HG03025 (cell line): ENCODE results near the gene MB21D2.
A peak's percentile ranks its signal among the peaks of the same experiment; 100 is the strongest.

Experiments used
- ATAC-seq: cut with Tn5 transposase; IDR thresholded peaks from one replicate; pipeline ENCODE4 v1.9.1; 2021; ENCODE audit warnings: mild to moderate bottlenecking, moderate library complexity; ENCODE audit not compliant: unreplicated experiment, low FRiP score

The MB21D2 gene

DNA sequence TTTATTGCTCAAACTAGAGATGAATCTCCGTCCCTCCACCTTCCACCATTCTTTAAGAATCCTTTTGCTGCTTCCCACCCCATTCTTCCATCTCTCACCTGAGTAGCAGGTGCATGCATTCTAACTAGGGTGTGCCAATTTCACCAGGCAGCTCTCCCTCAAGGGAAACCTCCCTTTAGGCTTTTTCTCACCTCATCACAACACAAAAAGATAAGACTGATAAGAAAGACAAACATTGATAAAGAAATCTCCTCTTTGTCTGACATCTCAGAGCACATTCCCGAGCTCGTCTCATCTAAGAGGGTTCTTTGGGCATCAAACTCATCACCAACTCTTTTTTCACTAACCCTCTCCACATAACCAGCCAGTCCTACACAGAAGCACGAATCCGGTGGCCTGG lies 23.0 kb downstream of the MB21D2 start:
- no peak for ATAC-seq

GRCh38 chr3:192892981-192893700 lies 24.5 kb downstream of the MB21D2 start:
- ATAC-seq: peak; percentile 96

- ATAC-seq: no peak
Observed at GRCh38 chr3:192890347-192891335, 27.0 kb downstream of the MB21D2 start.

GRCh38 chr3:192889679-192890078 lies 28.0 kb downstream of the MB21D2 start:
- no peak for ATAC-seq

DNA sequence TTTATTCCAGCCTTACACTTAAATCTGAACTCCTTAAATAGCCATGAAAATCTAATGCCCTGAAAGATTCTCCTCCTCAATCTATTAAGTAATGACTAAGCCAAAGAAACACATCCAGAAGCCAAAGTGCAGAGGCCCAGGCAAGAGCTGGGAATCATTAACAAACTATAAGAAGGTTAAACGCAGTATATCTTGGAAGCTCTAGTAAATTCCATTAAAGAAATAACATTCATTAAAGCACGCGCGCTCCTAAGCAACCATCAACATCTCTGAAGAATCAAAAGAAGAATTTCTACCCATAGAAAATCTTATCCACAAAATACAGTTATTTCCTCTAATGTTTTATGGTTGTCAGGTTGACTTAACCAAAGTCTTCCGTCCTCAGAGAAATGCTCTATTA lies 29.5 kb downstream of the MB21D2 start:
- no peak for ATAC-seq

GRCh38 chr3:192887701-192888100 lies 30.0 kb downstream of the MB21D2 start:
- no peak for ATAC-seq

DNA sequence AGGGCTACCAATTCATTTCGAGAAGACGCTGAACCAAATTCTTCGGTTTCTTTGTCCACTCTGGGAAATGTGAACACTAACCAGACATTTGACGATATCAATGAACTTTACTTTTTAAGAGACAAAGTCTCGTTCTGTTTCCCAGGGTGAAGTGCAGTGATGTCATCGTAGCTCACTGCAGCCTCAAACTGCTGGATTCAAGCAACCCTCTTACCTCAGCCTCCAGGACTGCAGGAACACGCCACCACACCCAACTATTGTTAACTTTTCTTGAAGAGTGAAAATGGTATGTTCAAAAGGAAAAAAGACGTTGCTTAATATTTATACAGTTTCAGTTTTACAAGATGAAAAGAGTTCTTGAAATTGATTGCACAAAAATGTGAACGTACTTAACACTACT lies 30.6 kb downstream of the MB21D2 start:
- no peak for ATAC-seq

DNA sequence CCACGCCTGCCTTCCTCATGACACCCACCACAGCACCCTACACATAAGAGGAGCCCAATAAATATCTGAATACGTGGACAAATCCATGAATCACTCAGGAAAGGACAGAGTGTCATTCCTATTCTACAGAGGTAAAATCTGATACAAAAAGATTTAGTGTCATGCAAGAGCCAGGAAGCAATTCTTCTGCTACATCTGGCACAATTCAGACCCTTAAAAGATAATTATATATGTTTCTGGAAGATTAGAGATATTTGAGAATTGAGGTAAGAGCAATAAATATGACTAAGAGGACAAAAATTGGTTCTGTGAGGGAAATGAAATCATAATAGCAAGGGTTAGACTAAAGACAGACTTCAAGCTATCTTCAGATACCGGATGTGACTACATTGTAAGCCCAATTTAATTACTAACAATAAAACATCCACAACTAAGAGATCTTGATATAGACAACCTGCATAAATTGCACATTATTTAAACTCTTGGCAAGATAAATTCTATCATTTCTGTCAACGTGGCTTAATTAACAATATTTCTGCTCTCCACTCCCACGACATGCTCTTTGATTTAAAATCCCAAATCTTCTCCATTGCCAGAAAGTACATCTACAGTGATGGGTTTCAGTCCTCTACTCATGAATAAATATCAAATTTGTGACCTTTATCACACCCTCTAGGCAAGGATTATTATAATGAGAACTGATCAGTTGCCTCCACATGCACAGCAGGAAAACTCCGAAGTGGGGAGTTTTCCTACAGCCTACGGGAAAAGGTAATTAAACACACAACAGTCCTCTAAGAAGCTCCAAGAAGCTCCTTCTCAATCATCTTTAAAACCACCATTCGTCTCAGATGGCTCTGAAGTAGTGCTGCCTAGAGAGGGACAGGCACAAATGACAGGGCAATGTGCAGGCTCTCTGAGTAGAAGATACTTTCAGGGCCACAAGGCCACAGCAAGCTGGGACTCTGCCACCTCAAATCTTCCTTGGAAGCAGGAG lies 32.6 kb downstream of the MB21D2 start:
- ATAC-seq: no peak

- ATAC-seq: no peak
Observed at GRCh38 chr3:192883512-192883911, 34.1 kb downstream of the MB21D2 start.

- ATAC-seq: no peak
Observed at GRCh38 chr3:192881159-192881786, 36.4 kb downstream of the MB21D2 start.

DNA sequence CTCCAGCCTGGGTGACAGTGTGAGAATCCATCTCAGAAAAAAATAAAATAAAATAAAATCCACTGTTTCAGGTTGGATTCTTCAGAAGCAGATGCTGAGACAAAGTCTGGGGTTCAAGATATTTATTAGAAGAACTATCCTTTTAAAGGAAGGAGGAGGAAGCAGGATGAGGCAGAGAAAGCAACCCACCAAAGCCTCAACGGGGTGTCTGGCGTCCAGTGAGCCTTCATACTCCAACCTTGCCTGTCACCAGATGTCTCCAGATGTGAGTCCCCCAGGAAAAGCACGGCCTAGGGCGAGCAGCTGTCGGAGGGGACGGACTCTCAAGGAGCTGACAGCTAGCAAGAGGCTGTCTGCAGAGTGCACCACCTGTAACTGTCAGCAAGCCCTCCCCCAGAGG lies 37.3 kb downstream of the MB21D2 start:
- no peak for ATAC-seq

- ATAC-seq: no peak
Observed at GRCh38 chr3:192879346-192880031, 38.2 kb downstream of the MB21D2 start.

- no peak for ATAC-seq
Observed at GRCh38 chr3:192875971-192876565, 41.6 kb downstream of the MB21D2 start.

DNA sequence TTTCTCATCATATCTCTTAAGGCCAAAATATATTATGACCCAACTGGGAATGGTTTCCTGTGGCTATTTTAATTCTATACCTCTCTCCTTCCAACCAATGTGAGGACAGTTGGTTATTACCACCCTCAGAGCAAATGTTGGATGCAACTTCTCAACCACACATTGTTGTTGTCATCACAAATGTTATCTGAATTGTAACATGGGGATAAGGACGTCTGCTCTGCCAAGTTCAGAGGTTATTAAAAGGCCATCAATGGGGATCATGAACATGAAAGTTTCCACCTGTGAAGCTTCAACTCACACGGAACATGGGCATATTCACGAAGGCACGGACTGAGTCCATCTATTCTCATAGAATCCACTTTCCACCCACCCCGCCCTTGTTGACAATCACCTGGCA lies 46.8 kb downstream of the MB21D2 start:
- ATAC-seq: no peak

GRCh38 chr3:192869131-192870031 lies 48.3 kb downstream of the MB21D2 start:
- no peak for ATAC-seq

GRCh38 chr3:192867645-192868044 lies 50.0 kb downstream of the MB21D2 start:
- no peak for ATAC-seq

DNA sequence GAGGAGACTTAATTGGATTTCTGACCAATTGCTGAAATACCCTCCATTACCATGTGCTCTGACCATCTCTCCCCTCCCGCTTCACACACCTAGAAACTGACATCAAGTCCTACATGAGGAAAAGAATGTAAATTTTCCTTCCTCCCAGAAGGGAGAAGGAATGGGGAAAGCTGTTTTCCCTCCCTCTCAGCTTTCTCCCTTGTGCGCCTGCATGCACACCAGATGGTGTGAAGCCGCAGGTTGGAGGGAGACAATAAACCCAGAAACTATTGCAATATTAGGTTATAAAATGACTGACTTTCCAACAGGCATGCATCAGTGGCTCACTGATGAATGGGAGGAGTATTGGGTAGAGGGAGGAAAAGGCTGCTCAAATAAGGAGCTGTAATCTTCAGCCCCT lies 50.9 kb downstream of the MB21D2 start:
- no peak for ATAC-seq

GRCh38 chr3:192864941-192865340 lies 52.7 kb downstream of the MB21D2 start:
- ATAC-seq: peak; percentile 54
